Measurements from ENCODE around the gene GFOD1. TPM values are rescaled to one million over a fixed set of nuclear protein-coding genes. Genes with fewer than 3 reads are reported as not detected.
"Not testable (repeated sequence)": the region's sequence is repeated elsewhere in the genome, so short reads cannot be mapped to it uniquely, and the experiment has no call there.

The GFOD1 gene
- total and polyA plus RNA-seq, 2 donors (not counting 1 experiment from before 2014, with no cell fraction given) = 10.5 to 25.3 TPM

DNA sequence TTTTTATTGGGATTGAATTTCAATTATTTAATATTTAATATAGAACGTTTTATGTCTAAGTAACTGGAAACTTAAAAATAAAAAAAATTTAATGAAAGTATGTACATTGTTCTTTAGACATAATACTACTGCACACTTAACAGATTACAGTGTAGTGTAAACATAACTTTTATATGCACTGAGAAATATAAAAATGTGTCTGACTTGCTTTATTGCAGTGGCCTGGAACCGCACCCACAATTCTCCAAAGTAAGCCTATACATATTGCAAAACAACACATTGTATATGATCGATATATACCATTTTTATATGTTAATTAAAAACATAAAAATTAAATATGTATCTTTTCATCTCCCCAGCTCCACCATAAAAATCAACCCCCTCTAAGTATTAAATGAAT is 42.8 kb downstream of the GFOD1 start:
- no peaks in the 10 kb centered on the region for H4K20me1 ChIP-seq (ENCODE audit: control insufficient read depth, extremely low read depth, insufficient read depth, low read length)
- no peaks in the 10 kb centered on the region for H3K36me3 ChIP-seq (ENCODE audit: control insufficient read depth, insufficient read depth, low read length)
- H3K27me3 ChIP-seq (ENCODE audit: control insufficient read depth, insufficient read depth, low read length) = no peaks in the 10 kb centered on the region
- H3K4me2 ChIP-seq (ENCODE audit: extremely low read depth, insufficient read depth, low read length) = peak overlapping the region; percentile 68
- TF ChIP-seq, protein P1, sequence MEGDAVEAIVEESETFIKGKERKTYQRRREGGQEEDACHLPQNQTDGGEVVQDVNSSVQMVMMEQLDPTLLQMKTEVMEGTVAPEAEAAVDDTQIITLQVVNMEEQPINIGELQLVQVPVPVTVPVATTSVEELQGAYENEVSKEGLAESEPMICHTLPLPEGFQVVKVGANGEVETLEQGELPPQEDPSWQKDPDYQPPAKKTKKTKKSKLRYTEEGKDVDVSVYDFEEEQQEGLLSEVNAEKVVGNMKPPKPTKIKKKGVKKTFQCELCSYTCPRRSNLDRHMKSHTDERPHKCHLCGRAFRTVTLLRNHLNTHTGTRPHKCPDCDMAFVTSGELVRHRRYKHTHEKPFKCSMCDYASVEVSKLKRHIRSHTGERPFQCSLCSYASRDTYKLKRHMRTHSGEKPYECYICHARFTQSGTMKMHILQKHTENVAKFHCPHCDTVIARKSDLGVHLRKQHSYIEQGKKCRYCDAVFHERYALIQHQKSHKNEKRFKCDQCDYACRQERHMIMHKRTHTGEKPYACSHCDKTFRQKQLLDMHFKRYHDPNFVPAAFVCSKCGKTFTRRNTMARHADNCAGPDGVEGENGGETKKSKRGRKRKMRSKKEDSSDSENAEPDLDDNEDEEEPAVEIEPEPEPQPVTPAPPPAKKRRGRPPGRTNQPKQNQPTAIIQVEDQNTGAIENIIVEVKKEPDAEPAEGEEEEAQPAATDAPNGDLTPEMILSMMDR (conservative IDR thresholded peaks at IDR 0.05 in 1 of 2, IDR thresholded peaks at IDR 0.05 in 1 of 2; ENCODE audit: low read depth in 1 of 2, low read length in 2 of 2) = no peak
- no peak for TF ChIP-seq EZH2 (IDR thresholded peaks at IDR 0.05; ENCODE audit: low read length, missing control alignments)
- H2AFZ ChIP-seq (ENCODE audit: low read length) = no peak overlapping the region
- H3K4me1 ChIP-seq (ENCODE audit: control insufficient read depth, extremely low read depth, insufficient read depth, low read length) = peaks cover 16% of the 10 kb centered on the region
- no peak overlapping the region for H3K4me3 ChIP-seq (replicated peaks in 1 of 4; ENCODE audit: control extremely low read depth in 1 of 4, insufficient read depth in 1 of 4, low read depth in 3 of 4, low read length in 4 of 4)
- no peaks in the 10 kb centered on the region for H3K79me2 ChIP-seq (ENCODE audit: control insufficient read depth, insufficient read depth, low read length)
- no peak overlapping the region for H3K9ac ChIP-seq (ENCODE audit: insufficient read depth, low read length)
- H3K27ac ChIP-seq (ENCODE audit: insufficient read depth, low read length) = no peak overlapping the region
- DNase-seq (ENCODE audit: low read depth in 2 of 2) = no peak
- no peaks in the 10 kb centered on the region for H3K9me3 ChIP-seq (ENCODE audit: control insufficient read depth, insufficient read depth, low read depth, low read length)

DNA sequence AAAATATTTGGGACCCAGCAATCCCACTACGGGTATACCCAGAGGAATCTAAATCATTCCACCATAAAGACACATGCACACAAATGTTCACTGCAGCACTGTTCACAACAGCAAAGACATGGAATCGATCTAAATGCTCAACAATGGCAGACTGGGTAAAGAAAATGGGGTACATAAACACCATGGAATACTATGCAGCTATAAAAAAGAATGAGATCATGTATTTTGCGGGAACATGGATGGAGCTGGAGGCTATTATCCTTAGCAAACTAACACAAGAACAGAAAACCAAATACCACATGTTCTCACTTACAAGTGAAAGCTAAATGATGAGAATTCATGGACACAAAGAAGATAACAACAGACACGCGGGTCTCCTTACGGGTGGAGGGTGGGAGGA is 43.4 kb downstream of the GFOD1 start:
- not testable (repeated sequence) for H3K4me2 ChIP-seq (ENCODE audit: extremely low read depth, insufficient read depth, low read length); H4K20me1 ChIP-seq (ENCODE audit: control insufficient read depth, extremely low read depth, insufficient read depth, low read length); H3K27me3 ChIP-seq (ENCODE audit: control insufficient read depth, insufficient read depth, low read length); H3K4me3 ChIP-seq (replicated peaks in 1 of 4; ENCODE audit: control extremely low read depth in 1 of 4, insufficient read depth in 1 of 4, low read depth in 3 of 4, low read length in 4 of 4); H3K9me3 ChIP-seq (ENCODE audit: control insufficient read depth, insufficient read depth, low read depth, low read length); H3K79me2 ChIP-seq (ENCODE audit: control insufficient read depth, insufficient read depth, low read length); H3K27ac ChIP-seq (ENCODE audit: insufficient read depth, low read length); H3K36me3 ChIP-seq (ENCODE audit: control insufficient read depth, insufficient read depth, low read length); DNase-seq (ENCODE audit: low read depth in 2 of 2); H3K9ac ChIP-seq (ENCODE audit: insufficient read depth, low read length); H2AFZ ChIP-seq (ENCODE audit: low read length)
- H3K4me1 ChIP-seq (ENCODE audit: control insufficient read depth, extremely low read depth, insufficient read depth, low read length) = peaks cover 16% of the 10 kb centered on the region

DNA sequence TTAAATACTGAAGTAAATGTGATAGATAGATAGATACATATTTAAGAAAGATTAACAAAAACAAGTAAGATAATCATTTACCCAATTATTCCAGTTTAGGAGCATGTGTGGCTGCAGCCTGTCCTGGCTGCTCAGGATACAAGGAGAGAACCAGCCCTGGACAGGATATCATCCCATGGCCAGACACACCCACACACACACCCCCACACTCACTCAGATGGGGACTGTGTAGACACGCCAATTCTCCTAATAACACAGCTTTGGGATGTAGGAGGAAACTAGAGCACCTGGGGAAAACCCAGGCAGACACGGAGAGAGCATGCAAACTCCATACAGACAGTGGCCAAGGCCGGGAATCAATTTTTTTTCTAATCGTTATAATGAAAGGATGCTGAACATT is 45.6 kb downstream of the GFOD1 start:
- H3K9me3 ChIP-seq (ENCODE audit: control insufficient read depth, insufficient read depth, low read depth, low read length) = no peaks in the 10 kb centered on the region
- no peak overlapping the region for H3K4me3 ChIP-seq (replicated peaks in 1 of 4; ENCODE audit: control extremely low read depth in 1 of 4, insufficient read depth in 1 of 4, low read depth in 3 of 4, low read length in 4 of 4)
- H3K9ac ChIP-seq (ENCODE audit: insufficient read depth, low read length) = no peak overlapping the region
- no peak overlapping the region for H3K4me2 ChIP-seq (ENCODE audit: extremely low read depth, insufficient read depth, low read length)
- H3K27ac ChIP-seq (ENCODE audit: insufficient read depth, low read length) = no peak overlapping the region
- DNase-seq (ENCODE audit: low read depth in 2 of 2) = no peak
- H3K27me3 ChIP-seq (ENCODE audit: control insufficient read depth, insufficient read depth, low read length) = no peaks in the 10 kb centered on the region
- H3K79me2 ChIP-seq (ENCODE audit: control insufficient read depth, insufficient read depth, low read length) = no peaks in the 10 kb centered on the region
- no peaks in the 10 kb centered on the region for H4K20me1 ChIP-seq (ENCODE audit: control insufficient read depth, extremely low read depth, insufficient read depth, low read length)
- H3K4me1 ChIP-seq (ENCODE audit: control insufficient read depth, extremely low read depth, insufficient read depth, low read length) = peaks cover 18% of the 10 kb centered on the region
- no peak for TF ChIP-seq EZH2 (IDR thresholded peaks at IDR 0.05; ENCODE audit: low read length, missing control alignments)
- TF ChIP-seq, protein P1 (conservative IDR thresholded peaks at IDR 0.05 in 1 of 2, IDR thresholded peaks at IDR 0.05 in 1 of 2; ENCODE audit: low read depth in 1 of 2, low read length in 2 of 2) = no peak
- no peak overlapping the region for H2AFZ ChIP-seq (ENCODE audit: low read length)
- H3K36me3 ChIP-seq (ENCODE audit: control insufficient read depth, insufficient read depth, low read length) = no peaks in the 10 kb centered on the region

Measured in fibroblast of lung (primary cell).